HG03432 (cell line): Measurements from ENCODE around the gene TOR1AIP1.

Experiments
- ATAC-seq: cut with Tn5 transposase; IDR thresholded peaks from one replicate; pipeline ENCODE4 v1.9.1; 2021; ENCODE audit warnings: mild to moderate bottlenecking, moderate library complexity; ENCODE audit not compliant: unreplicated experiment

The TOR1AIP1 gene

GRCh38 chr1:179881642-179882252, 338 bp upstream of the TOR1AIP1 start:
- ATAC-seq: no peak

GRCh38 chr1:179883040-179883744, 1.1 kb downstream of the TOR1AIP1 start:
- no peak for ATAC-seq

- peak; percentile 19 for ATAC-seq
Measured at GRCh38 chr1:179883745-179884138, 1.7 kb downstream of the TOR1AIP1 start.

- no peak for ATAC-seq
Measured at GRCh38 chr1:179888071-179888470, 6.0 kb downstream of the TOR1AIP1 start.

GRCh38 chr1:179889589-179889988, 7.5 kb downstream of the TOR1AIP1 start:
- ATAC-seq: no peak

GRCh38 chr1:179910934-179911333, 28.8 kb downstream of the TOR1AIP1 start:
- ATAC-seq: no peak

DNA sequence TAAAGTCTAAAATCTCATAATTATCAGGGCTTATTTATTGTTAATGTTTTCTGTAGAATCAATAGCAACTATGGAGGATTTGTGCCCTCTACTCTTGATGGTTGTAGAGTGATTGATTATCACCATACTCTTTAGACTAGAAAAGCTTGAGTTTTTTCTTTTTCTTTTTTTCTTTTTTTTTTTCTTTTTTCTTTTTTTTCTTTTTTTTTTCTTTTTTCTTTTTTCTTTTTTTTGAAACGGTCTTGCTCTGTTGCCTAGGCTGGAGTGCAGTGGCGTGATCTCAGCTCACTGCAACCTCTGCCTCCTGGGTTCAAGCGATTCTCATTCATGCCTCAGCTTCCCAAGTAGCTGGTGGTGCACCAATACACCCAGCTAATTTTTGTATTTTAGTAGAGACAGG, 29.7 kb downstream of the TOR1AIP1 start:
- ATAC-seq: no peak

DNA sequence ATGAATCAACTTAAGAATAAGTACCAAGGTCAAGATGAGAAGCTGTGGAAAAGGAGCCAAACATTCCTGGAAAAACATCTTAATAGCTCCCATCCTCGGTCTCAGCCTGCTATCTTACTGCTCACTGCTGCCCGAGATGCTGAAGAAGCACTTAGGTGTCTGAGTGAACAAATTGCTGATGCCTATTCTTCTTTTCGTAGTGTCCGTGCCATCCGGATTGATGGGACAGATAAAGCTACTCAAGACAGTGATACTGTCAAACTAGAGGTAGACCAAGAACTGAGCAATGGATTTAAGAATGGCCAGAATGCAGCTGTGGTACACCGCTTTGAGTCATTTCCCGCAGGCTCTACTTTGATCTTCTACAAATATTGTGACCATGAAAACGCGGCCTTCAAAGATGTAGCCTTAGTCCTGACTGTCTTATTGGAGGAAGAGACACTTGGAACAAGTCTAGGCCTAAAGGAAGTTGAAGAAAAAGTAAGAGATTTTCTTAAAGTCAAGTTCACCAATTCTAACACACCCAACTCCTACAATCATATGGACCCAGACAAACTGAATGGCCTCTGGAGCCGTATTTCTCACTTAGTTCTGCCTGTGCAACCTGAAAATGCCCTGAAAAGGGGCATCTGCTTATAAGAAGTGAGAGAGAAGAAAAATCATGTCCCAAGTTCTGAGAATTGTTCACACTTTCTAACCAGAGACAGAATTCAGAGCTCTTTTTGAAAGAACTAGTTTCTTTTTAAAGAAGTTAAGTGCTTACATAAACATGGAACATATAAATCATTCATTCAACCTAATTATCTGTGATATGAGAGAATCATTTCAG, 35.7 kb downstream of the TOR1AIP1 start:
- no peak for ATAC-seq

DNA sequence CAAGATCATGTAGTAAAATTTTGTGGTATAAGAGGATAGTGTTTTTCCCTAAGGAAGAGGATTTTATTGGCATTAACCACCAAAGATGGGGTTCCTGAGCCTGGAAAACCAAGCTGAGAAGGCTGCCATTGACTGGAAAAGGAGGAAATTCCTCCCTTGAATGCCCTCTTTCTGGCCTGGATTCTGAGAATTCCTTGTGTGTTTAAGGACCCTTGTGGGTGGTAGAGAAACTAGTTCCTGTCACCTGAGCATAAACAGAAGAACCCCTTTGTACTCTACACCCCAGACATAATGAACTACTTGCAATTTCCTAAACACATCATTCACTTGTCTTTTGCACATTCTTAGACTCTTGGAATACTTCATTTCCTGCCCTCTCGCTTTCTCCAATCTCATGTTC, 39.4 kb downstream of the TOR1AIP1 start:
- no peak for ATAC-seq

DNA sequence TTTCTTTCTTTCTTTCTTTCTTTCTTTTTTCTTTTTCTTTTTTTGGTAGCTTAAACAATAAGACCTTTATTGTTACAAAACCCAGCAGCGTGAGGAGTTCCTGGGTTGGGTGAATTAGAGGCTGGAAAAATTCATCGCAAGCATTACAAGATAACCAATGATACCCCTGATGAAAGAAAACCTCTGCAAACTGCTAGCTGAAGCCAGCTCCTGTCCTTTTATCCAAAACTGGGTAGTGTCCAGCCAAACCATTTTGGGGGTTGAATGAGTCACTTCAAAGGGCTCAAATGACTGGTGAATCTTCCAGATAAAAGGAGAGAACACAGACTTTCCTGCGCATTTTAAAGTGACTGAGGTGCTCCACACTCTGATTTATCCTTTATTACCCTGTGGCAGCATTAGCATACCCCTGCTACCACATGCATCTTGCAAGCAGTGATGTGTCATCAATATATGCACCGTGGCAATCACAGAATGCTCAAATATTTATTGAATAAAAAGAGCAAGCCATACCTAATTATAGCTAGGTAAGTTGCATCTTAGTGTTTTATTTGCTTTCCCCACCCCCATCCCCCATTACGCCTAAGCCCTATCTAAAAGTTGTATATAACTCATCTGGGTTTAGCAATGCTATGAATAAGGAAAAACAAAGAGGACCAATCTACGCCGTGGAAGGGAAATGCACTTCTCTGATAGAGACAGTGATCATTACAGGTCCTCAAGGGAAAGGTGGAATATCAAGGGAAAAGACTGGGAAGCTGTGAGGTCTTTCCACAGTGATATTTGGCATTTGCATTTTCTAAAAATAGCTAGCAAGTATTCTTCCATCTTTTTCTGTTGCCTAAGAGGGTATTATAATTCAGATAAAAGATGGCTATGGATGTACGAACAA, 40.1 kb downstream of the TOR1AIP1 start:
- ATAC-seq: no peak

DNA sequence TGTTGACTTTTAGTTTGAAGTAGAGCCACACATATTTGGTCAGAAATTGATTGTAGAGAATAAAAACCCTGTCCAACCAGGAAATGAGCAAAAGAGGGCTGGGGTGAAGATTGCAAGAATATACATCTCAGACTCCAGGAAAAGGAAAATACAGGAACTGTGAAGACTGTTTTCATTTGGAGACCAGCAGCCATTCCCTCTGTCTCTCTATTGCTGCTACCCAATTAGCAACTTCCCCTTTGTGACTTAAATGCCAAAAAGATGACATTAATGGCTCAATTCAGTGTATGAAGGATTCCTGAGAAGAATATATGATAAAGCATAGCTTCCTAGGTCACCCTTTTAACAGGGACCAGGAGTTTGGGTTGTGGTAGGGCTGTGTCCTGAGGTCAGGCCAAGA, 40.9 kb downstream of the TOR1AIP1 start:
- no peak for ATAC-seq

- ATAC-seq: no peak
Measured at GRCh38 chr1:179924268-179924667, 42.2 kb downstream of the TOR1AIP1 start.

- ATAC-seq: no peak
Measured at GRCh38 chr1:179925302-179925701, 43.2 kb downstream of the TOR1AIP1 start.

- ATAC-seq: no peak
Measured at GRCh38 chr1:179925922-179926849, 44.1 kb downstream of the TOR1AIP1 start.

- no peak for ATAC-seq
Measured at GRCh38 chr1:179926850-179927205, 44.7 kb downstream of the TOR1AIP1 start.

DNA sequence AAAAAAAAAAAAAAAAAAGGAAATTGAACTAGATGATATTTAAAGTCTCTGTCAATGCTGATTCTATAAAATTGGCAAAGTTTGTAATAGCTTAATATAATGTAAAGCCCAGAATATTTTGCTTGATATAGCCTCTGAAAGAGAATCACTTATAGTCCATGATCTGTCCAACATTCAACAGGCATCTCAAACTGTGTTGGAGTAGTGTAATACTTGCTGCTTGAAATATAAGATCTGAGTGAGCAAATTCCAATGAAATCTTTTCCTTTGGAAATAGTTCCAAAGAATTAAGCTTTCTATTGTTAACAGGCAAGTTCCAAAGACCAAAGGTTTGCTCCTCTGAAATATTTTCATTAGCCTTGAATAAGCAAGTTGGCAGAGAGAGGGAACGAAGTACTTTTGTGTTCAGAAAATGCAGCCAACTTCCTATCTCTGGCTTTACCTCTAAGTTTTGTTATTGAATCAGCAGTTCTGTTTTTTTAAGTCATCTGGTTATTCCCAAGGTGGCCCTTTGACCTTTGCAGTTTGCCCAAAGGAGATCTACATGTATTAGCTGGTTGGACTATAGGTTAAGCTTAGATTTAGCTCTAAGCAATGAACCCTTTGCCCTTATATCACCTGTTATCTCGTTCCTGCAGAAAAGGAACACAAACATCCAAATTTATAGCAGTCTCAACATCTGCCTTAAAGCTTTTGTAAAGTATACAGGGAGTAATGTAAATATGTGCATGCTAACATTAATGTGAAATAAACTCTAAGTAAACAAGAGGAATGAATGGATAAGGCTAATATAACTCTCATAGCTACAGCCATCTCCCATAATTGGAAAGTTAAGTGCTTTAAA, 48.1 kb downstream of the TOR1AIP1 start:
- no peak for ATAC-seq

DNA sequence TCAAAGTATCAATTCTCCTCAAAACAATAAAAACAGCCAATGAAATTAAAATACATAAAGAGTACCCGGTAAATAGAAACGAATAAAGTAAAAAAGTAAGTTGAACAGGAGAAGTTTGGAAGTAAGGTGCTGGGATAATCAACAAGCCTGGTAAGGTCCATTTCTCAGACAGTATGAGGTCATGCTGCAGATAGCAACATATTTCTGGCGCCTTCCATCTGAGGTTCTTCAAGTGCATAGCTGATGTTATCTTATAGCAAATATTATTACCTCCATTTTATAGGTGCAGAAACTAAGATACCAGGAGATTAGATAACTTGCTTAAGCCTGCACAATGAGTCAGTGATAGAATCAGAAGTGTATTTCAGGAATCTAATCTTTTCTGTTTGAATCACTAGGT, 48.8 kb downstream of the TOR1AIP1 start:
- ATAC-seq: no peak

- ATAC-seq: no peak
Measured at GRCh38 chr1:179933219-179933618, 51.1 kb downstream of the TOR1AIP1 start.

GRCh38 chr1:179935909-179936496, 53.9 kb downstream of the TOR1AIP1 start:
- ATAC-seq: no peak
